H1 (cell line): ENCODE results near the gene PRDM1.

Experiments used
- EP300 ChIP-seq, 2 experiments: IDR thresholded peaks; 1 replicate in 1 of 2; 2 replicates in 1 of 2; pipeline ENCODE4 v1.6.1; 2011 to 2012; ENCODE audit warnings: low read depth in 2 of 2, low read length in 2 of 2, mild to moderate bottlenecking in 2 of 2, borderline replicate concordance in 1 of 2, inconsistent platforms in 1 of 2, moderate library complexity in 1 of 2
- GABPA ChIP-seq: IDR thresholded peaks from 2 replicates; pipeline ENCODE4 v1.6.1; 2011; ENCODE audit warnings: mild to moderate bottlenecking, low read length, moderate library complexity, borderline replicate concordance; ENCODE audit not compliant: insufficient read depth
- SP1 ChIP-seq: IDR thresholded peaks from 2 replicates; pipeline ENCODE4 v1.6.1; 2011; ENCODE audit warnings: low read depth, low read length
- TF ChIP-seq, protein P1 (sequence below), 3 experiments: IDR thresholded peaks; 1 replicate in 2 of 3; 2 replicates in 1 of 3; pipeline versions ENCODE4 v1.5.1 to v1.6.1; 2011; ENCODE audit warnings: low read length in 3 of 3, mild to moderate bottlenecking in 3 of 3, inconsistent platforms in 2 of 3, low read depth in 1 of 3, moderate library complexity in 1 of 3; ENCODE audit not compliant: insufficient read depth in 1 of 3; ENCODE audit errors: control extremely low read depth in 1 of 3

DNA sequence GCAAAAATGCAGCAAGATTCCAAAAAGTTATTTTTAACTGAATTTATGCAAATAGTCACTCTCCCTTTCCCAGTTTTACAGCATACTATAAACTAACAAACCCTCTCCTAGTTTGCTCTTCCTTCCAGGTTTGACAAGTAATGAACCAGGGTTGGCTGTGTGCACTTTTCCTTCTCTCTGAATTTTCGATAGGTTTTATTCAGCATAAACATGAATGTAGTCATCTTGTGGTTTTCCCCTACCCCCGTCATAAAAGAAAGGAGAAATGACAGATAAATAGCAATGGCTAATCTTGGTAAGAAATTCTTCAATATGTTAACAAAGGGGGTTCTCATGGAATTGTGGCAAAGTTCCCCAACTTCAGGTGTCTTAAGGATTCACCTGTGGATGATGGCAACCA is 26.3 kb downstream of the PRDM1 start:
- TF ChIP-seq EP300 (IDR thresholded peaks at IDR 0.05; ENCODE audit: borderline replicate concordance in 1 of 2, low read depth in 2 of 2, low read length in 2 of 2) (no peak), GABPA (no peak), SP1 (no peak)
- TF ChIP-seq, protein P1, sequence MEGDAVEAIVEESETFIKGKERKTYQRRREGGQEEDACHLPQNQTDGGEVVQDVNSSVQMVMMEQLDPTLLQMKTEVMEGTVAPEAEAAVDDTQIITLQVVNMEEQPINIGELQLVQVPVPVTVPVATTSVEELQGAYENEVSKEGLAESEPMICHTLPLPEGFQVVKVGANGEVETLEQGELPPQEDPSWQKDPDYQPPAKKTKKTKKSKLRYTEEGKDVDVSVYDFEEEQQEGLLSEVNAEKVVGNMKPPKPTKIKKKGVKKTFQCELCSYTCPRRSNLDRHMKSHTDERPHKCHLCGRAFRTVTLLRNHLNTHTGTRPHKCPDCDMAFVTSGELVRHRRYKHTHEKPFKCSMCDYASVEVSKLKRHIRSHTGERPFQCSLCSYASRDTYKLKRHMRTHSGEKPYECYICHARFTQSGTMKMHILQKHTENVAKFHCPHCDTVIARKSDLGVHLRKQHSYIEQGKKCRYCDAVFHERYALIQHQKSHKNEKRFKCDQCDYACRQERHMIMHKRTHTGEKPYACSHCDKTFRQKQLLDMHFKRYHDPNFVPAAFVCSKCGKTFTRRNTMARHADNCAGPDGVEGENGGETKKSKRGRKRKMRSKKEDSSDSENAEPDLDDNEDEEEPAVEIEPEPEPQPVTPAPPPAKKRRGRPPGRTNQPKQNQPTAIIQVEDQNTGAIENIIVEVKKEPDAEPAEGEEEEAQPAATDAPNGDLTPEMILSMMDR (IDR thresholded peaks at IDR 0.05; ENCODE audit: control extremely low read depth in 1 of 3, insufficient read depth in 1 of 3, low read depth in 1 of 3, low read length in 3 of 3) = no peak
